H9 (cell line): ENCODE data around the gene ZNF521. TPM values are rescaled to one million over a fixed set of nuclear protein-coding genes. Genes with fewer than 3 reads are reported as not detected.

Source experiments
- DNase-seq: peaks from one replicate; pipeline ENCODE4 v3.0.0-alpha.2; 2017
- H2AFZ ChIP-seq: one replicate; pipeline ENCODE4 v1.6.1; 2013; ENCODE audit warnings: mild to moderate bottlenecking, low read length, control low read depth, moderate library complexity
- H2AK5ac ChIP-seq: 2 replicates; pipeline ENCODE4 v1.6.1; 2013; ENCODE audit warnings: low read length, control low read depth, mixed read lengths; ENCODE audit not compliant: insufficient read length
- H2BK120ac ChIP-seq: one replicate; pipeline ENCODE4 v1.6.1; 2013; ENCODE audit warnings: low read depth, mild to moderate bottlenecking, low read length, control low read depth, inconsistent platforms; ENCODE audit not compliant: poor library complexity, severe bottlenecking
- H2BK12ac ChIP-seq: 2 replicates; pipeline ENCODE4 v1.6.1; 2013; ENCODE audit warnings: low read length, control low read depth, mixed read lengths, low read depth; ENCODE audit not compliant: insufficient read length
- H2BK15ac ChIP-seq: 2 replicates; pipeline ENCODE4 v1.6.1; 2013; ENCODE audit warnings: low read depth, low read length, control low read depth
- H2BK20ac ChIP-seq: one replicate; pipeline ENCODE4 v1.6.1; 2013; ENCODE audit warnings: low read depth, mild to moderate bottlenecking, low read length, control low read depth, inconsistent platforms; ENCODE audit not compliant: poor library complexity, severe bottlenecking
- H2BK5ac ChIP-seq: 2 replicates; pipeline ENCODE4 v1.6.1; 2013; ENCODE audit warnings: low read length, control low read depth, mixed read lengths; ENCODE audit not compliant: insufficient read length
- H3K14ac ChIP-seq: 2 replicates; pipeline ENCODE4 v1.6.1; 2013; ENCODE audit warnings: low read length, control low read depth; ENCODE audit not compliant: insufficient read depth
- H3K18ac ChIP-seq: 2 replicates; pipeline ENCODE4 v1.6.1; 2013; ENCODE audit warnings: low read depth, mild to moderate bottlenecking, mixed read lengths, low read length, control low read depth; ENCODE audit not compliant: insufficient read length
- H3K23ac ChIP-seq: 2 replicates; pipeline ENCODE4 v1.6.1; 2013; ENCODE audit warnings: low read length, control low read depth, mixed read lengths, low read depth; ENCODE audit not compliant: insufficient read length
- H3K23me2 ChIP-seq: 2 replicates; pipeline ENCODE4 v1.6.1; 2013; ENCODE audit warnings: low read depth, mild to moderate bottlenecking, mixed read lengths, low read length, control low read depth; ENCODE audit not compliant: insufficient read length, poor library complexity, severe bottlenecking
- H3K27ac ChIP-seq: 2 replicates; pipeline ENCODE4 v1.5.1; 2013; ENCODE audit warnings: low read length, control low read depth, mixed read lengths, low read depth; ENCODE audit not compliant: insufficient read length
- H3K27me3 ChIP-seq: 2 replicates; pipeline ENCODE4 v1.6.1; 2013; ENCODE audit warnings: low read length, control low read depth, inconsistent platforms; ENCODE audit not compliant: insufficient read depth
- H3K4ac ChIP-seq: 2 replicates; pipeline ENCODE4 v1.6.1; 2013; ENCODE audit warnings: low read depth, mild to moderate bottlenecking, control low read depth, inconsistent platforms, low read length, moderate library complexity
- H3K4me1 ChIP-seq: 2 replicates; pipeline ENCODE4 v1.6.1; 2013; ENCODE audit warnings: low read length, control low read depth, inconsistent platforms; ENCODE audit not compliant: insufficient read depth
- H3K4me2 ChIP-seq: 2 replicates; pipeline ENCODE4 v1.6.1; 2013; ENCODE audit warnings: low read length, control low read depth, mixed read lengths; ENCODE audit not compliant: insufficient read length, insufficient read depth
- H3K56ac ChIP-seq: 2 replicates; pipeline ENCODE4 v1.6.1; 2013; ENCODE audit warnings: low read depth, mild to moderate bottlenecking, mixed read lengths, low read length, control low read depth; ENCODE audit not compliant: insufficient read length
- H3K79me1 ChIP-seq: 2 replicates; pipeline ENCODE4 v1.6.1; 2013; ENCODE audit warnings: low read depth, mild to moderate bottlenecking, moderate library complexity, low read length, control low read depth, inconsistent platforms; ENCODE audit not compliant: insufficient read depth, poor library complexity, severe bottlenecking
- H3K79me2 ChIP-seq: 2 replicates; pipeline ENCODE4 v1.6.1; 2013; ENCODE audit warnings: low read length, control low read depth, inconsistent platforms; ENCODE audit not compliant: insufficient read depth
- H3K9ac ChIP-seq: 2 replicates; pipeline ENCODE4 v1.6.1; 2013; ENCODE audit warnings: low read length, control low read depth, mixed read lengths; ENCODE audit not compliant: insufficient read length; ENCODE audit errors: extremely low read depth
- H3K9me3 ChIP-seq: one replicate; pipeline ENCODE4 v1.6.1; 2013; ENCODE audit warnings: low read depth, low read length, inconsistent platforms; ENCODE audit not compliant: control insufficient read depth
- H3T11ph ChIP-seq: one replicate; pipeline ENCODE4 v1.6.1; 2013; ENCODE audit warnings: mild to moderate bottlenecking, low read length, control low read depth, inconsistent platforms
- H4K20me1 ChIP-seq: one replicate; pipeline ENCODE4 v1.6.1; 2013; ENCODE audit not compliant: control insufficient read depth, insufficient read length, insufficient read depth
- H4K5ac ChIP-seq: 2 replicates; pipeline ENCODE4 v1.6.1; 2013; ENCODE audit warnings: low read depth, mild to moderate bottlenecking, mixed read lengths, low read length, control low read depth; ENCODE audit not compliant: insufficient read length
- H4K8ac ChIP-seq: replicated peaks from 2 replicates; pipeline ENCODE4 v1.6.1; 2013; ENCODE audit warnings: low read length, control low read depth, mixed read lengths, low read depth; ENCODE audit not compliant: insufficient read length
- H4K91ac ChIP-seq: 2 replicates; pipeline ENCODE4 v1.6.1; 2013; ENCODE audit warnings: low read depth, mild to moderate bottlenecking, moderate library complexity, mixed read lengths, low read length, control low read depth; ENCODE audit not compliant: insufficient read length
- H3K27ac Mint-ChIP-seq, 3 experiments: 2 replicates in 2 of 3; 3 replicates in 1 of 3; pipeline ENCODE4 v1.8.0; 2020 to 2021; ENCODE audit warnings: mixed read lengths in 3 of 3, mild to moderate bottlenecking in 1 of 3, moderate library complexity in 1 of 3
- H3K27me3 Mint-ChIP-seq: 2 replicates; pipeline ENCODE4 v1.8.0; 2021; ENCODE audit warnings: low read depth, mild to moderate bottlenecking, moderate library complexity, mixed read lengths
- H3K36me3 Mint-ChIP-seq, 3 experiments: 2 replicates in 2 of 3; 3 replicates in 1 of 3; pipeline ENCODE4 v1.8.0; 2020 to 2021; ENCODE audit warnings: low read depth in 3 of 3, mixed read lengths in 3 of 3; ENCODE audit not compliant: insufficient read depth in 1 of 3
- H3K4me1 Mint-ChIP-seq, 2 experiments: 2 replicates each; pipeline ENCODE4 v1.8.0; 2020; ENCODE audit warnings: mixed read lengths in 2 of 2
- H3K4me3 Mint-ChIP-seq, 2 experiments: 2 replicates in 1 of 2; 3 replicates in 1 of 2; pipeline ENCODE4 v1.8.0; 2020 to 2021; ENCODE audit warnings: mild to moderate bottlenecking in 2 of 2, mixed read lengths in 2 of 2, moderate library complexity in 1 of 2
- H3K9me3 Mint-ChIP-seq, 2 experiments: 2 replicates in 1 of 2; 3 replicates in 1 of 2; pipeline ENCODE4 v1.8.0; 2020; ENCODE audit warnings: mild to moderate bottlenecking in 2 of 2, mixed read lengths in 2 of 2, moderate library complexity in 1 of 2
- CTCF ChIP-seq: fragments of 200-600 bp; sonication (generic); conservative IDR thresholded peaks from 3 replicates; pipeline ENCODE4 v1.8.0; 2021; ENCODE audit warnings: antibody characterized with exemption, mild to moderate bottlenecking
- WGBS: extraction: QIAGEN DNeasy Blood & Tissue Kit; methylation state at CpG from one replicate; pipeline ENCODE4 v1.1.7; 2013; ENCODE audit warnings: missing lambda C conversion rate, low lambda C conversion rate, mixed read lengths; ENCODE audit not compliant: insufficient read length; ENCODE audit errors: extremely low coverage; 5-methylcytosine and 5-hydroxymethylcytosine counted together
- total RNA-seq: library from RNA; stranded (reverse); gene quantifications from 2 replicates; pipeline ENCODE4 v1.2.1, GENCODE V29; 2021

The ZNF521 gene
- total RNA-seq, 1 experiment from 2014 or later, result 3.3 TPM

- Histone ChIP-seq H3K27me3 (no peaks in the 10 kb centered on the region), H4K20me1 (no peaks in the 10 kb centered on the region), H2BK15ac (no peak overlapping the region), H3K79me2 (no peaks in the 10 kb centered on the region), H3K56ac (no peak overlapping the region), H4K5ac (no peak overlapping the region), H2BK5ac (no peak overlapping the region), H2AFZ (no peak overlapping the region), H3K14ac (no peak overlapping the region), H2BK20ac (no peak overlapping the region), H3K23me2 (no peaks in the 10 kb centered on the region), H2BK120ac (no peak overlapping the region), H2AK5ac (no peak overlapping the region), H3K4me1 (no peaks in the 10 kb centered on the region), H2BK12ac (no peak overlapping the region), H3T11ph (no peak overlapping the region), H3K4me2 (no peak overlapping the region), H4K91ac (no peak overlapping the region), H3K23ac (no peak overlapping the region), H3K4ac (no peak overlapping the region), H3K27ac (no peak overlapping the region), H3K9me3 (no peaks in the 10 kb centered on the region), H4K8ac (no peak overlapping the region), H3K18ac (no peak overlapping the region), H3K79me1 (no peaks in the 10 kb centered on the region), H3K9ac (no peak overlapping the region)
- TF ChIP-seq CTCF, result no peak
- Mint-ChIP-seq H3K4me3 (no peak overlapping the region), H3K27me3 (no peaks in the 10 kb centered on the region; the same call in 1 of the 2 replicates), H3K4me1 (peaks cover 6 to 16% of the 10 kb centered on the region in 2 experiments), H3K27ac (no peak overlapping the region; a peak in 2 of 7 replicates), H3K36me3 (no peaks in the 10 kb centered on the region), H3K9me3 (no peaks in the 10 kb centered on the region)
- DNase-seq, result no peak
- no CpG with 5 or more reads among the region's 10 CpGs for WGBS
Measured at GRCh38 chr18:25164848-25165811, 186.8 kb downstream of the ZNF521 start.
